ENCODE data around the gene ACP5. TPM values are rescaled to one million over a fixed set of nuclear protein-coding genes. Genes with fewer than 3 reads are reported as not detected.

ACP5 gene
- total RNA-seq, 3 donors from 2014 or later (not counting 1 experiment from before 2014, with no cell fraction given), result 14.9 to 20.3 (median 18.8) TPM

GRCh38 chr19:11620553-11620952, 43.1 kb upstream of the ACP5 start:
- intact Hi-C loops (cut with micrococcal nuclease), result no loop called here
- peaks cover 0 to 4% of the 10 kb centered on the region in 2 donors for H3K27me3 Mint-ChIP-seq (ENCODE audit: low read depth in 2 of 2)
- H3K9me3 Mint-ChIP-seq, result peaks cover 0 to 13% of the 10 kb centered on the region in 2 donors
- Histone ChIP-seq H3K4me1 (ENCODE audit: control insufficient read depth, insufficient read depth, low read length) (peaks cover 9% of the 10 kb centered on the region), H3K27ac (ENCODE audit: low read length) (no peak overlapping the region), H3K36me3 (ENCODE audit: control insufficient read depth, insufficient read depth, low read length) (peaks cover 26% of the 10 kb centered on the region), H3K4me3 (ENCODE audit: low read length) (no peak overlapping the region), H3K9me3 (ENCODE audit: control insufficient read depth, insufficient read depth, low read length) (peaks cover 19% of the 10 kb centered on the region), H3K27me3 (ENCODE audit: control insufficient read depth, insufficient read depth, low read length) (peaks cover 3% of the 10 kb centered on the region)
- TF ChIP-seq CTCF (IDR thresholded peaks at IDR 0.05), result no peak
- H3K4me3 Mint-ChIP-seq, result no peak overlapping the region
- no peak overlapping the region for H3K27ac Mint-ChIP-seq
- H3K36me3 Mint-ChIP-seq, result peaks cover 23% of the 10 kb centered on the region
- peaks cover 14 to 17% of the 10 kb centered on the region in 2 donors for H3K4me1 Mint-ChIP-seq
- 94% methylated on average over 3 of the region's 4 CpGs for WGBS (ENCODE audit: insufficient coverage)
- ATAC-seq (no peak), DNase-seq (no peak)

- Histone ChIP-seq H3K36me3 (ENCODE audit: control insufficient read depth, insufficient read depth, low read length) (peaks cover 34% of the 10 kb centered on the region), H3K4me3 (ENCODE audit: low read length) (no peak overlapping the region), H3K4me1 (ENCODE audit: control insufficient read depth, insufficient read depth, low read length) (no peaks in the 10 kb centered on the region), H3K27me3 (ENCODE audit: control insufficient read depth, insufficient read depth, low read length) (no peaks in the 10 kb centered on the region), H3K9me3 (ENCODE audit: control insufficient read depth, insufficient read depth, low read length) (peaks cover 19% of the 10 kb centered on the region), H3K27ac (ENCODE audit: low read length) (no peak overlapping the region)
- ATAC-seq (no peak), DNase-seq (no peak)
- Mint-ChIP-seq H3K36me3 (peaks cover 23% of the 10 kb centered on the region), H3K27me3 (ENCODE audit: low read depth in 2 of 2) (no peaks in the 10 kb centered on the region), H3K9me3 (peaks cover 0 to 13% of the 10 kb centered on the region in 2 donors), H3K4me3 (no peak overlapping the region), H3K27ac (no peak overlapping the region), H3K4me1 (peaks cover 0 to 12% of the 10 kb centered on the region in 2 donors)
- WGBS (ENCODE audit: insufficient coverage), result over 99% methylated on average over 19 of the region's 19 CpGs
- no peak for TF ChIP-seq CTCF (IDR thresholded peaks at IDR 0.05)
- intact Hi-C loops (cut with micrococcal nuclease), result no loop called here
Measured at GRCh38 chr19:11617180-11618062, 40.0 kb upstream of the ACP5 start.

GRCh38 chr19:11612816-11613511, 35.5 kb upstream of the ACP5 start:
- Mint-ChIP-seq H3K4me1 (peaks cover 0 to 8% of the 10 kb centered on the region in 2 donors), H3K4me3 (no peak overlapping the region), H3K36me3 (peaks cover 17% of the 10 kb centered on the region), H3K27me3 (ENCODE audit: low read depth in 2 of 2) (no peaks in the 10 kb centered on the region), H3K9me3 (peaks cover 0 to 10% of the 10 kb centered on the region in 2 donors), H3K27ac (peak overlapping the region in 1 of 2 donors; percentile 85)
- Histone ChIP-seq H3K4me3 (ENCODE audit: low read length) (no peak overlapping the region), H3K27me3 (ENCODE audit: control insufficient read depth, insufficient read depth, low read length) (no peaks in the 10 kb centered on the region), H3K27ac (ENCODE audit: low read length) (no peak overlapping the region), H3K9me3 (ENCODE audit: control insufficient read depth, insufficient read depth, low read length) (peaks cover 14% of the 10 kb centered on the region), H3K4me1 (ENCODE audit: control insufficient read depth, insufficient read depth, low read length) (no peaks in the 10 kb centered on the region), H3K36me3 (ENCODE audit: control insufficient read depth, insufficient read depth, low read length) (peaks cover 28% of the 10 kb centered on the region)
- 100% methylated on average over 2 of the region's 5 CpGs for WGBS (ENCODE audit: insufficient coverage)
- DNase-seq (no peak), ATAC-seq (no peak)
- intact Hi-C loops (cut with micrococcal nuclease), result no loop called here
- no peak for TF ChIP-seq CTCF (IDR thresholded peaks at IDR 0.05)
